HEK293 (cell line): ENCODE results near the gene DDX10.

ENCODE experiments used
- CTCF ChIA-PET: fragments of 350-600 bp; formaldehyde crosslinking; extraction: SDS; loops from one replicate; lab custom pipeline; 2021; ENCODE audit warnings: antibody characterized with exemption; lab: Yijun Ruan, JAX
- POLR2A ChIA-PET: fragments of 300-600 bp; formaldehyde crosslinking; extraction: SDS; loops from one replicate; lab custom pipeline; 2020; ENCODE audit warnings: antibody characterized with exemption, inconsistent platforms; lab: Yijun Ruan, JAX
- H3K27ac ChIP-seq: fragments of 200-500 bp; sonication (Bioruptor generic); 2 replicates; pipeline ENCODE4 v1.5.1; 2014; ENCODE audit warnings: low read depth, low read length, control low read depth, inconsistent platforms; ENCODE audit errors: extremely low read depth
- H3K36me3 ChIP-seq, 2 experiments: fragments of 200-500 bp in 1 of 2; sonication (Bioruptor generic) in 1 of 2; 1 replicate in 1 of 2; 2 replicates in 1 of 2; pipeline ENCODE4 v1.5.1; 2014 to 2017; ENCODE audit warnings: inconsistent platforms in 2 of 2, low read length in 2 of 2; ENCODE audit not compliant: control insufficient read depth in 2 of 2, insufficient read depth in 1 of 2
- H3K4me1 ChIP-seq: fragments of 200-500 bp; sonication (Bioruptor generic); 2 replicates; pipeline ENCODE4 v1.5.1; 2014; ENCODE audit warnings: mild to moderate bottlenecking, low read length, inconsistent platforms; ENCODE audit not compliant: control insufficient read depth, insufficient read depth
- H3K4me3 ChIP-seq: 2 replicates; pipeline ENCODE4 v1.5.1; 2011; ENCODE audit warnings: low read depth, mild to moderate bottlenecking, control low read depth, low read length, moderate library complexity
- H3K9me3 ChIP-seq: fragments of 200-500 bp; sonication (Bioruptor generic); 2 replicates; pipeline ENCODE4 v1.5.1; 2014; ENCODE audit warnings: low read depth, low read length, inconsistent platforms; ENCODE audit not compliant: control insufficient read depth, insufficient read depth
- GFI1B ChIP-seq: fragments of 450-650 bp; formaldehyde crosslinking; IDR thresholded peaks from 2 replicates; pipeline ENCODE4 v1.5.1; 2016; ENCODE audit warnings: missing biosample characterization, missing genetic modification characterization
- GLIS1 ChIP-seq: fragments of 450-650 bp; formaldehyde crosslinking; IDR thresholded peaks from 2 replicates; pipeline ENCODE4 v1.5.1; 2016; ENCODE audit warnings: missing biosample characterization, missing genetic modification characterization
- KLF16 ChIP-seq: fragments of 450-650 bp; formaldehyde crosslinking; IDR thresholded peaks from 2 replicates; pipeline ENCODE4 v1.5.1; 2017; ENCODE audit warnings: missing biosample characterization, missing genetic modification characterization
- KLF7 ChIP-seq: fragments of 450-650 bp; formaldehyde crosslinking; IDR thresholded peaks from 2 replicates; pipeline ENCODE4 v1.5.1; 2016; ENCODE audit warnings: missing biosample characterization, missing genetic modification characterization, borderline replicate concordance
- PRDM4 ChIP-seq: fragments of 450-650 bp; formaldehyde crosslinking; IDR thresholded peaks from 2 replicates; pipeline ENCODE4 v1.5.1; 2017; ENCODE audit warnings: missing biosample characterization, missing genetic modification characterization
- SCRT2 ChIP-seq: fragments of 450-650 bp; formaldehyde crosslinking; IDR thresholded peaks from 2 replicates; pipeline ENCODE4 v1.5.1; 2016; ENCODE audit warnings: missing biosample characterization, missing genetic modification characterization
- ZBTB6 ChIP-seq: fragments of 450-650 bp; formaldehyde crosslinking; IDR thresholded peaks from 2 replicates; pipeline ENCODE4 v1.5.1; 2017; ENCODE audit warnings: missing biosample characterization, missing genetic modification characterization
- ZEB2 ChIP-seq: fragments of 450-650 bp; formaldehyde crosslinking; IDR thresholded peaks from 2 replicates; pipeline ENCODE4 v1.5.1; 2016; ENCODE audit warnings: missing biosample characterization, missing genetic modification characterization
- ZFP3 ChIP-seq: fragments of 450-650 bp; formaldehyde crosslinking; IDR thresholded peaks from 2 replicates; pipeline ENCODE4 v1.5.1; 2016; ENCODE audit warnings: low read depth, missing biosample characterization, missing genetic modification characterization
- ZFP69B ChIP-seq: fragments of 450-650 bp; formaldehyde crosslinking; IDR thresholded peaks from 2 replicates; pipeline ENCODE4 v1.5.1; 2016; ENCODE audit warnings: missing biosample characterization, missing genetic modification characterization
- ZNF175 ChIP-seq: fragments of 450-650 bp; formaldehyde crosslinking; IDR thresholded peaks from 2 replicates; pipeline ENCODE4 v1.5.1; 2016; ENCODE audit warnings: missing biosample characterization, missing genetic modification characterization
- ZNF184 ChIP-seq: fragments of 450-650 bp; IDR thresholded peaks from 2 replicates; pipeline ENCODE4 v1.5.1; 2018; ENCODE audit warnings: missing biosample characterization, mild to moderate bottlenecking, missing genetic modification characterization
- ZNF19 ChIP-seq: fragments of 450-650 bp; formaldehyde crosslinking; IDR thresholded peaks from 2 replicates; pipeline ENCODE4; 2016; ENCODE audit warnings: missing biosample characterization, missing genetic modification characterization, low read depth
- ZNF202 ChIP-seq: fragments of 450-650 bp; formaldehyde crosslinking; IDR thresholded peaks from 2 replicates; pipeline ENCODE4 v1.5.1; 2016; ENCODE audit warnings: missing biosample characterization, missing genetic modification characterization, borderline replicate concordance
- ZNF248 ChIP-seq: fragments of 450-650 bp; formaldehyde crosslinking; IDR thresholded peaks from 2 replicates; pipeline ENCODE4 v1.5.1; 2017; ENCODE audit warnings: missing biosample characterization, missing genetic modification characterization
- ZNF350 ChIP-seq: fragments of 450-650 bp; formaldehyde crosslinking; IDR thresholded peaks from 2 replicates; pipeline ENCODE4 v1.5.0; 2017; ENCODE audit warnings: missing biosample characterization, mild to moderate bottlenecking, missing genetic modification characterization
- ZNF366 ChIP-seq: fragments of 450-650 bp; formaldehyde crosslinking; conservative IDR thresholded peaks from 2 replicates; pipeline ENCODE4 v1.5.1; 2016; ENCODE audit warnings: missing biosample characterization, missing genetic modification characterization
- ZNF394 ChIP-seq: fragments of 450-650 bp; formaldehyde crosslinking; IDR thresholded peaks from 2 replicates; pipeline ENCODE4 v1.5.1; 2016; ENCODE audit warnings: missing biosample characterization, missing genetic modification characterization, mild to moderate bottlenecking, moderate library complexity, borderline replicate concordance
- ZNF416 ChIP-seq: fragments of 450-650 bp; formaldehyde crosslinking; IDR thresholded peaks from 2 replicates; pipeline ENCODE4 v1.5.1; 2016; ENCODE audit warnings: missing biosample characterization, missing genetic modification characterization
- ZNF426 ChIP-seq: fragments of 450-650 bp; formaldehyde crosslinking; IDR thresholded peaks from 2 replicates; pipeline ENCODE4 v1.5.1; 2017; ENCODE audit warnings: missing biosample characterization, missing genetic modification characterization, mild to moderate bottlenecking, inconsistent platforms, moderate library complexity
- ZNF501 ChIP-seq: fragments of 450-650 bp; formaldehyde crosslinking; IDR thresholded peaks from 2 replicates; pipeline ENCODE4 v1.5.1; 2016; ENCODE audit warnings: missing biosample characterization, missing genetic modification characterization
- ZNF521 ChIP-seq: fragments of 450-650 bp; formaldehyde crosslinking; IDR thresholded peaks from 2 replicates; pipeline ENCODE4 v1.5.1; 2017; ENCODE audit warnings: missing biosample characterization, mild to moderate bottlenecking, missing genetic modification characterization
- ZNF677 ChIP-seq: fragments of 450-650 bp; IDR thresholded peaks from 2 replicates; pipeline ENCODE4 v1.5.0; 2018; ENCODE audit warnings: missing biosample characterization, mild to moderate bottlenecking, missing genetic modification characterization, moderate library complexity
- ZNF843 ChIP-seq: fragments of 450-650 bp; formaldehyde crosslinking; IDR thresholded peaks from 2 replicates; pipeline ENCODE4 v1.5.1; 2016; ENCODE audit warnings: missing biosample characterization, missing genetic modification characterization

DDX10 gene

GRCh38 chr11:108726077-108726800 lies 61.4 kb downstream of the DDX10 start:
- TF ChIP-seq KLF16 (tag by site-specific recombination) (no peak), ZNF843 (tag by site-specific recombination) (no peak), KLF7 (no peak), SCRT2 (tag by site-specific recombination) (no peak), ZFP3 (tag by site-specific recombination) (no peak), ZFP69B (tag by site-specific recombination) (no peak)
- TF ChIP-seq, all 188 proteins: peak for 0
- Histone ChIP-seq H3K36me3 (peaks cover 0 to 20% of the 10 kb centered on the region in 2 experiments; a peak in 1 of 3 replicates), H3K4me1 (no peaks in the 10 kb centered on the region), H3K4me3 (no peak overlapping the region), H3K9me3 (no peaks in the 10 kb centered on the region), H3K27ac (no peak overlapping the region)
- ChIA-PET CTCF (interaction anchor here (1.3 kb wide), 1 partner anchor 9 kb away, joined by 3 read pairs; no protein-coding TSS in a partner anchor), POLR2A (no interaction called here)

- Histone ChIP-seq H3K27ac (no peak overlapping the region), H3K36me3 (peaks cover 0 to 15% of the 10 kb centered on the region in 2 experiments; a peak in 1 of 3 replicates), H3K9me3 (no peaks in the 10 kb centered on the region), H3K4me3 (no peak overlapping the region), H3K4me1 (no peaks in the 10 kb centered on the region)
- CTCF ChIA-PET: interaction anchor here (1.3 kb wide), 1 partner anchor 7 kb away, joined by 3 read pairs; no protein-coding TSS in a partner anchor
- no peak for TF ChIP-seq ZNF521 (tag by site-specific recombination)
- no peak for TF ChIP-seq ZNF426
- TF ChIP-seq ZEB2 (tag by site-specific recombination): no peak
- TF ChIP-seq ZNF19 (tag by site-specific recombination): no peak
- no peak for TF ChIP-seq GLIS1 (tag by site-specific recombination)
- no peak for TF ChIP-seq ZNF394 (tag by site-specific recombination)
- POLR2A ChIA-PET: no interaction called here
Measured at GRCh38 chr11:108727665-108728064, 62.8 kb downstream of the DDX10 start.

- POLR2A ChIA-PET: no interaction called here
- CTCF ChIA-PET: interaction anchor here (1.2 to 1.4 kb wide), 2 partner anchors 20 to 32 kb away, joined by 3 read pairs; no protein-coding TSS in a partner anchor
- no peak overlapping the region for H3K27ac ChIP-seq
Measured at GRCh38 chr11:108729227-108729871, 64.5 kb downstream of the DDX10 start.

More at GRCh38 chr11:108729227-108729871, 64.5 kb downstream of the DDX10 start:
- Histone ChIP-seq H3K4me3 (no peak overlapping the region), H3K9me3 (no peaks in the 10 kb centered on the region), H3K4me1 (no peaks in the 10 kb centered on the region), H3K36me3 (peaks cover 0 to 6% of the 10 kb centered on the region in 2 experiments; a peak in 1 of 3 replicates)
- TF ChIP-seq ZNF248 (no peak), ZNF416 (tag by site-specific recombination) (no peak), ZNF202 (tag by site-specific recombination) (no peak), ZNF350 (tag by site-specific recombination) (no peak), ZNF501 (tag by site-specific recombination) (no peak), GFI1B (tag by site-specific recombination) (no peak), ZNF677 (no peak), ZNF366 (tag by site-specific recombination) (no peak), ZNF175 (tag by site-specific recombination) (no peak), PRDM4 (tag by site-specific recombination) (no peak), ZNF184 (tag by site-specific recombination) (no peak), ZBTB6 (tag by site-specific recombination) (no peak)
